T-helper 1 cell (primary cell): Measurements from ENCODE around the gene CCL23.
"Not testable (repeated sequence)": the region's sequence is repeated elsewhere in the genome, so short reads cannot be mapped to it uniquely, and the experiment has no call there.

Source experiments
- DNase-seq, 5 donors: peaks; one replicate each; pipeline ENCODE4 v3.0.0-alpha.2; 2012 to 2020

CCL23 gene

GRCh38 chr17:36002631-36003030 lies 15.1 kb downstream of the CCL23 start:
- DNase-seq: no peak

DNA sequence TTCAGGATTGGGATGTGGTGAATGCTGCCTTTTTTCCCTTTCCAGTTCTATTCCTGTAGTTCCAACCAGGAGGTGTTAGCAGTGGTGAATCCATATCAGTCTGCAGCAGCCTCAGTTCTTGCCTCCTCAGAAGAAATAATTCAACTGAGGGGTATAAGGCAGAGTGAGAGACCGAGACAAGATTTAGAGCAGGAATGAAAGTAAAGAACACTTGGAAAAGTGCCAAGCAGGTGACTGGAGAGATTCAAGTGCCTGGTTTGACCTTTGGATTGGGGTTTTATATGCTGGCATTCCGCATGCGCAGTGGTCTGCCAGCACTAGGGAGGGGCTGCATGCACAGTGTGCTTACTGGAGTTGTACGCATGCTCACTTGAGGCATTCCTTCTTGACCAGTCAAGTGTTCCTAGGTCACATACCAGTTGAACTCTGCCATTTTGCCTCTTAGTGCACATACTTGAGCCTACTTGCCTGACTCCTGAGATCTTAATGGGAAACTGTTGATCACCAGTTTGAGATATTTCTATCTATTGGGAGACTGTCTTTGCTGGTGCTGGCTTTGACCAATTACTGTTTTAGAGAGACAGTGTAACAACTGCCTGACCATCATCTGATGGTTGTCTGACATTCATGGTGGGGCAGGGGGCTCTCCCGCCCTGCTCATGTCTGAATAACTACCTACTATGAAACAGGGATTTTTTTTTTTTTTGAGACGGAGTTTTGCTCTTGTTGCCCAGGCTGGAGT lies 15.7 kb downstream of the CCL23 start:
- DNase-seq: no peak

DNA sequence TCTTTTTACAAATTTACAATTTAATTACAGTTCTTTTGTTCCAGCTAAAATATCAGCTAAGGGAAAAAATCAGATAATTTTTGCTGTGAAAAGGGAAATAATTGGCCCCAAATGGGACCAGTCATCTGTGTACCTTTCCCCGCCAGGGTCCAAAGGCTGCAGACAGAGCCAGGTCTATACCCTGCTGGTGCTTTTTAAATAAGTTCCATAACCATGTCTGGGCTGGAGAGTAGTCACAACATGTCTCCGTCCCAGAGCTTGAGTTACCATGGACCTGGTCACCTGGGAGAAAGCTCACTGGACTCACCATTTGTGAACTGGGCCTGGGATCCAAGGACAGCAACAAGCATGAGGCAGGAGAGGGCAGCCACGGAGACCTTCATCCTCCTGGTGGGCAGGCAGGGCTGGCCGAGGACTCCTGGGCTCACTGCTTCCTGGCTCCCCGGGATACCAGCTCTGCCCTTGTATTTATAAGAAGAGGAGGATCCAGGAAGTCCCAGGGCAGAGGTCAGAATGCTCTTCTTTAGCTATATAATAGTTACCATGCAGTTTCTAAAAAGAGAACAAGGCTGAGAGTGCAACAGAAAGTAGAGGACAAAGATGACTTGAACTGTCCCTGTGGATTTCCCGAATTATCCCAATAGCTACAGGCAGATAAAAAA lies 16.5 kb downstream of the CCL23 start, which contains the start of gene CCL15:
Gene CCL15 (minus strand): TSS at position 444 of the 662 bp plus-strand sequence. CDS start 61 bp downstream, at position 383.
- no peak for DNase-seq

DNA sequence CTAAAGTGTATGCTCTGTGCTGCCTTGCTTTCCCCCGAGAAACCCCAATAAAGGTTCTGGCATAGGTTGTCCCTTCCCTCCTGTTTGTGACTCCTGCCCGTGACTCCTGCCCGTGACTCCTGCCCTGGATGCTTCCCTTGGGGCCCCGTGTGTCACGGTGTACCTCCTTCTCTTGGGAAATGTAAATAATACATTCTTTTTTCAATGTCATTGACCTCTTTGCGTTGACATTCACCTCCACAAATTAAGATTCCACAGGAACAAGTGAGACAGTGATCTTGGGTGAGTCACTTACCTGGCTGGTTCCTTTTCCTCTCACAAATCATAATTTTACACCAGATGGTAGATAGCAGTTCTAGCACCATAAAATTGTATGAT lies 17.1 kb downstream of the CCL23 start:
- no peak for DNase-seq

GRCh38 chr17:35998756-35999155 lies 19.0 kb downstream of the CCL23 start:
- no peak for DNase-seq

DNA sequence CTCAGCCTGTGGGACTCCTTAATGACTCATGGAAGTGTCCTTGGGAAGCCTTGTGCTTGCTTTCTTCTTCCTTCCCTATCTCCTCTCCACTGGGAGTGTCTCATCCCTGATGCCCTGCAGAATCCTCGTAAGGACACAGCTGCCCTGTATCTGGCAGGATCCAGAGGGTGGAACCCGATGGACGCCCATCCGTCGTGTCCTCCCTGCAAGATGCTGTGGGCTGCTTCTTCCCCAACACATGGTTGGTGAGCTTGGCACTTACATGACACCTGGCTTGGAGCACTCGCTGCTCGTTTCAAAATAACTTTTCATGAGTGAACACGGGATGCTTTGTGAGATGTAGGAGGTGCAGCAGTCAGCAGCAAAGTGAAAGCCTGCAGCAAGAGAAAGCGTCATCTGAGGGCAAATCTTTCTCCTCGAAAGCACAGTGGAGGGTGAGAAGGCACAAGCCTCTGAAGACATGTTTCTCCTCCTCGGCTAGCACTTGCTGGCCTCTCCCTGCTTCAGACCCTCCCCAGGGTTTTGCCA lies 19.7 kb downstream of the CCL23 start:
- DNase-seq: no peak

GRCh38 chr17:35995346-35995745 lies 22.4 kb downstream of the CCL23 start:
- DNase-seq: not testable (repeated sequence)

DNA sequence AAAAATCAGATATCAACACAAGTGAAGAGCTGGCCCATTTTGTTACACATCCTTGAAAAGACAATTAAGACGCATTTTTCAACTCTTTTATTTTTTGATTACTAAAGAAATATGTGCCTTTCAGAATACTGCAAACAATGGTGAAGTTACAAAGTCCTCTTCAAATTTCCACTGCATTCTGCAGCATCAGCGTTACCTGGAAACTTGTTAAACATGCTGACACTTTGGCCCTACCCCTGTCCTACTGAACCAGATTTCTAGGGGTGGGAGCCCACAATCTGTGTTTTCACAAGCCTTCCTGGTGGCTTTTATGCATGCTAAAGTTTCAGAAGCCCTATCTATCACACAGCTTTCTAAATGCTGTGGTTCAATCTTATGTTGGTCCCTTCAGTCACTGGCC lies 26.7 kb downstream of the CCL23 start:
- no peak for DNase-seq

DNA sequence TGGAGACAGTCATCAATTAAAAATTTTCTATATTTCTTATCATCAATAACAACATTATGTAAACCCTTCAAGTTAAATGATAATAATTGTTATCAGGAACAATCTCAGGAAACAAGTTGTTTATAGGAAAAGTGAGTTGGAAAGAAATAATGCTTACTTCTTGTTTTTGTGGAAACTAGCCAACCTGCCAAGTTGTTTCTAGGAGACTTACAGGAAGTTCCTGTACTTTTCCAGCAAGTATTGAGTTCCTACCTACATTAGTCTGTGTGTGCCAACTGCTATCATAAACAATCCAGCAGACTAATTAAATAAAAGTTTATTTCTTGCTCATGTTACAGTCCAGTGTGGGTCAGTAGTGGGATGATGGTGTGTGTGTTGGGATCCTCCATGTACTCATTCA lies 29.6 kb downstream of the CCL23 start:
- no peak for DNase-seq

- no peak for DNase-seq
Measured at GRCh38 chr17:35986643-35987042, 31.1 kb downstream of the CCL23 start, which contains the start of gene CCL14. Gene CCL14 (minus strand): TSS chr17:35986729. CDS start chr17:35986649, 80 bp downstream.

DNA sequence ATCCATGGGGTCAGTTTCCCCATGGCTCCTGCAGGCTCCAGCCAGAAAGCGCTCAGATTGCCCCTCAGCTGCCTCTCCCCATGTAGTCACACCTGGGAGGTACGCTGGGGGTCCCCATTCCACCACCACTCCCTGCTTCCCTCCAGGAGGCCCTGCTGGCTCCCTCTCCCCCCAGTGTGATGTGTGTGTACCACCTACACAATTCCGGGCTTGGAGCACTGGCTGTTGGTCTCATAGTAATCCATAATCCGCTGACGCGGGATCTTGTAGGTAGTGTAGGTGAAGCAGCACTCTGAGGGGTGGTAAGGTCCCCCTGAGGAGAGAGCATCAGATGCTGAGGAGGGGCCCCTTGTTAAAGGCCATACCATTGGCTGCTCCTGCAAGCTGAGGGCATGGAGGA lies 33.6 kb downstream of the CCL23 start:
- no peak for DNase-seq

- DNase-seq: no peak
Measured at GRCh38 chr17:35982409-35983191, 35.2 kb downstream of the CCL23 start.

- DNase-seq: no peak
Measured at GRCh38 chr17:35981908-35982330, 35.9 kb downstream of the CCL23 start.

DNA sequence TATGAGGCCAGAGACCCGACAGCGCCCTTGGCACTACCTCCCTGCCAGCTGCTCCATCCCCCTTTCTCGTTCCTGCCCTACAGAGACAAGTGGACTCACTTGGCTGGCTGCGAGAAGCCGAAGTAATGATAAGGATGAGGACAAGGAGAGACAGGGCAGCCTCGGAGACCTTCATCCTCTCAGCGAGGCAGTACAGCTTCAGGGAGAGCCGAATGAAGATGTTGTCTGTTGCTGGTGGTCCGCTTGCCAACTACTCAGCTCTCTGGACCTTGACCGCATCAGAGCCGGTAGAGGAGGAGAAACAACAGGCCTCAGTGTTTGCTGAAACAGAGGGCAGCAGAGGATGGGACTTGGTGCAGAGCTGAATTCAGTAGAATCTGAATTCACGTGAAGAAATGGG lies 36.5 kb downstream of the CCL23 start, which contains the start of gene CCL16:
Gene CCL16 (minus strand): TSS at position 252 of the 400 bp plus-strand sequence. CDS start 77 bp downstream, at position 175.
- no peak for DNase-seq

- no peak for DNase-seq
Measured at GRCh38 chr17:35978346-35978745, 39.4 kb downstream of the CCL23 start.

DNA sequence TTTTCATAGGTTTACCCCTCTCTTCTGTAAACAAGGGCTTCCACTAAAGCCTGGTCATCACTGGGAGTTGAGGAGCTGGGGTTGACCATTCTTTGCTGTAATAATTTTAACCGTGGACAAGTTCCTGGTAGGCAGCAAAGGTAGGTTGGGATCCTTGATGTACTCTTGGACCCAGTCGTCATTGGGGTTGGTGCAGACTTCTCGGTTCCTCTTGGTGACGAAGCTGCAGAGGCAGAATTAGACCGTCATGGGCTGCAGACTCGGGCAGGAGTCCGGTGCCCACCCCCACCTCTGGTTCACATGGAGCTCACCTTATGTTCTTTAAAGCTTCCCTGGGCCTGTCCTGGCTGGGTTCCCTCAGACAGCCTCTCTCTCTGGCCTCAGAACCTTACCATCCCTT lies 40.3 kb downstream of the CCL23 start:
- DNase-seq: no peak

DNA sequence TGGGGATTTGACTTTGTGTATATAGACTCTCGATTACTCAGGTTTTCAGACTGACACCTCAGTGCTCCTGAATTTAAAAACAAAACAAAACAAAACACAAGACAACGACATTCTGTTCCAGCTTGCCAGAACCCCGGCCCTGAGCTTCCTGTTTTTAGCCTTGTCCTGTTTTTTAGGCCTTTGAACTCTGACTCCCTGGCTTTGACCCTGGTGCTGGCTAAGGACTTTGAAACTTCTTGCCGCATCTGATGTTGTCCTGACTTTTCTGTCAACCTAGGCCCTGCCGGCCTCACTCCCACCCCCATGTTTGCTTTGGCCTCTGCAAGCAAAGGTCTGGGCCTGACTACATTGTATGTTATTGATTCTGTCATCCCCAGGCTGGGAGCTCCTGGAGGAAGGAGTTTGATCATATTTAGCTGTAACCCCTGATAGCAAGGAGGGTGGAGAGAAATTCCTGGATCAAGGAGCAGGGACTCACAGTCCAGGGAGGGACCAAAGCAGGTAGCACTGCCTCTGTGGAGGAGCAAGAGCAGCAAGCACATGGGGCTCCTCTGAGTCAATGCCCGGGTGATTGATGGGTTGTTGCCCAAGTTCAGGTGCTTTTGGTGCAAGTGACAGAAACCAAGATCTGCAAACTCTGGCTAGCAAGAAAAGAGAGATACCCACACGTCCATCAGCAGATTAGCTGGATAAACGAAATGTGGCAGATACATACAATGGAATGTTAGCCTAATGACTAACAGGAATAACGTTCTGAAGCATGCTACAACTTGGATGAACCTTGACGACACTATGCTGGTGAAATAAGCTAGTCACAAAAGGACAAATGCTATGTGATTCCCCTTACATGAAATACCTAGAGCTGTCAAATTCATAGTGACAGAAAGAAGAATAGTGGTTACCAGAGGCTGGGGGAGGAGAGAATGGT lies 44.2 kb downstream of the CCL23 start:
- no peak for DNase-seq

- no peak for DNase-seq
Measured at GRCh38 chr17:35972945-35973332, 44.8 kb downstream of the CCL23 start.

GRCh38 chr17:35972535-35972934 lies 45.2 kb downstream of the CCL23 start:
- no peak for DNase-seq

- DNase-seq: no peak
Measured at GRCh38 chr17:35972066-35972465, 45.7 kb downstream of the CCL23 start.

DNA sequence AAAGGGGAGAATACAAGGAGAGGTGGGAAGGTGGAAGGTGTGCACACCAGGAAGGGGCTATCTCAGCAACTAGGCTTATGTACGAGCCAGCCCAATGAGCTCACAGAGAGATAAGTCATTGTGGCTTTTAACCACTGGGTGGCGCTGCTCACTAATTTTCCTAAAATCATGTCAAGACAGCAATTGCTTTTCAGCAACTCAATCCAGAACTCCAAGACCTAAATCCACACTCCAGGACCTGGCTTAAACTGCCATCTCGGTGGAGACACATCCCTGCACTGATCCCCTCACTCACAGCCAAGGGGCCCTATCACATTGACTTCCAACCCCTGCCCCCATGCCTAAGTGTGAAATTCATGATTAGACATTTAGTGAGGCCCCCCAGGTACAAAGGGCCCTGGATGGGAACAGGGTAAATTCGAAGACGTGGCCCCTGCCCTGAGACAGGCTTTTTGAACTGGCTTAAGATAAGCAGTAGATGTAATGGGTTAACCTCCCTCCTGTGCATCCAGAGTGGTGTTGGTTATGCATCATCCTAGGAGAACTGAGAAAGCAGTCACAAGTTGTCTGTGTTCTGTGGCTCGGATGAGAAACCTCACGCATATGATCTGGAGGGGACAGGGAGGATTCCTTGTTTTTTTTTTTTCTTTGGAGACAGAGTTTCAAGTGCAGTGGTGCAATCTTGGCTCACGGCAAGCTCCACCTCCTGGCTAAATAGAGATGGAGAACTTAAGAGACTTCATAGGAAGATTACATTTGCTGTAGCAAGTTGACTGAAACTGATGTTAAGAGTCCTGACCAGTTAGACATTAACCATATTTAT lies 48.0 kb downstream of the CCL23 start:
- DNase-seq: peak; percentile 25 to 58 (median 56)
